ENCODE measurements around the gene PNRC2.
"Not testable (repeated sequence)": the region's sequence is repeated elsewhere in the genome, so short reads cannot be mapped to it uniquely, and the experiment has no call there.

The PNRC2 gene

DNA sequence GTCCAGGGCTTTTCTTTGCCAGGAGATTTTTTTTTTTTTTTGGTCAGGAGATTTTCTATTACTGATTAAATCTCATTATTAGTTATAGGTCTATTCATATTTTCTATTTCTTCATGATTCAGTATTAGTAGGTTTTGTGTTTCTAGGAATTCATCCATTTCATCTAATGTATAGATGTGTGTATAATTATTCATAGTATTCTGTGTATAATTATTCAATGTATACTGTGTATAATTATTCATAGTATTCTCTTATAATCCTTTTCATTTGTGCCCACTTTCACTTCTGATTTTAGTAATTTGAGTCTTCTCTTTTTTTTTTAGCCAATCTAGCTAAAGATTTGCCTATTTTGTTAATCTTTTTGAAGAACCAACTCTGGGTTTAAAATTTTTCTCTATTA is 12.3 kb upstream of the PNRC2 start:
- no peak for DNase-seq (ENCODE audit: low read depth in 2 of 3, low spot score in 2 of 3)

DNA sequence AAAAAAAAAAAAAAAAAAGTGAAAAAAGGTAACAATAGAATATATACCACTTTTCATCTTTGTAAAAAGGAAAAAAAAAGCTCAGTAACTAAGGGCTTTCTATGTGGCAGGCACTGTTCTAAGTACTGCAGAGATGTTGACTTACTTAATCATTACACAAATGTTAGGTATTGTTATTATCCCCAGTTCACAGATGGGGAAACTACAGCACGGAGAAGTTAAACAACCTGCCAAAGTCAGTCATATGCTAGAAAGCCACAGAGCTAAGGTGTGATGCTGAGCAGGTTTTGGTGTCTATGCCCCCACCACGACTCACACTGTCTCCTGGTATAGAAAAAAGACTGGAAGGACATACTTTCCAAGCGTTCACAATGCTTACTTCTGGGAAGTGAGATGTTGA is 6.6 kb upstream of the PNRC2 start:
- no peak for DNase-seq (ENCODE audit: low read depth in 2 of 3, low spot score in 2 of 3)

- no peak for DNase-seq (ENCODE audit: low read depth in 2 of 3, low spot score in 2 of 3)
Measured at GRCh38 chr1:23957096-23957495, 2.5 kb upstream of the PNRC2 start.

- not testable (repeated sequence) for DNase-seq (ENCODE audit: low read depth in 2 of 3, low spot score in 2 of 3)
Measured at GRCh38 chr1:23958040-23958809, 1.4 kb upstream of the PNRC2 start.

DNA sequence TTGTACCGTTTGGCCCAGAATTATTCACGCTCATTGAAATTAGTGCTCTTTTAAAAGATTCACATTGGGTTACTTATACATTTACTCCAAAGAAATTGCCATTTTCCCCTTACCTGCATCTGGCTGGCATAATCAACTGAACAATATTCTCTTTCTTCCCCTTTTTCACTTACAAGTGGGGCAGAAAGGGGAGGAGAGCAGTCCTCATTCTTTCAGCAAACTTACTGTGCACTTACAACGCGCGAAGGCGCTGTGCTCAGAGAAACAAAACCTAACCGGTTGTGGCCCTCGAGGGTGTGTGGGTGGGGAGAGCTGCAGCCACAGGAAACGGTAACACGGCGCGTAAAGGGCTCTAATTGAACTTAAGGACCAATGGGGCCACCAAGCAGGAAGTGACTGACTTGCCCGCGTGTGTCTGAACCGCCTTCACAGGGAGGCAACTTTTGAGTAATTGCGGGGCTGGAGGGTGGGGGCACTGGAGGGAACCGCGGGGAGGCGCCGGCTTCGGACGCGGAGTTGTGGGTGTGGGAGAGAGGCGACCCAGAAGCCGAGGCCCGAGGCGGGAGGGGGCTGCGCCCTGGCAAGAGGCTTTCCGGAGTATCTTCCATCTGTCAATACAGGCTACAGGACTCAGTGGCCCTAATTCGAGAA is 693 bp upstream of the PNRC2 start:
- peak; percentile 72 to 83 (median 77) for DNase-seq (ENCODE audit: low read depth in 2 of 3, low spot score in 2 of 3)

- no peak for DNase-seq (ENCODE audit: low read depth in 2 of 3, low spot score in 2 of 3)
Measured at GRCh38 chr1:23960291-23961020, 828 bp downstream of the PNRC2 start.

GRCh38 chr1:23963617-23964234 is 4.1 kb downstream of the PNRC2 start:
- DNase-seq (ENCODE audit: low read depth in 2 of 3, low spot score in 2 of 3), result no peak

GRCh38 chr1:23964235-23964668 is 4.6 kb downstream of the PNRC2 start:
- no peak for DNase-seq (ENCODE audit: low read depth in 2 of 3, low spot score in 2 of 3)

DNA sequence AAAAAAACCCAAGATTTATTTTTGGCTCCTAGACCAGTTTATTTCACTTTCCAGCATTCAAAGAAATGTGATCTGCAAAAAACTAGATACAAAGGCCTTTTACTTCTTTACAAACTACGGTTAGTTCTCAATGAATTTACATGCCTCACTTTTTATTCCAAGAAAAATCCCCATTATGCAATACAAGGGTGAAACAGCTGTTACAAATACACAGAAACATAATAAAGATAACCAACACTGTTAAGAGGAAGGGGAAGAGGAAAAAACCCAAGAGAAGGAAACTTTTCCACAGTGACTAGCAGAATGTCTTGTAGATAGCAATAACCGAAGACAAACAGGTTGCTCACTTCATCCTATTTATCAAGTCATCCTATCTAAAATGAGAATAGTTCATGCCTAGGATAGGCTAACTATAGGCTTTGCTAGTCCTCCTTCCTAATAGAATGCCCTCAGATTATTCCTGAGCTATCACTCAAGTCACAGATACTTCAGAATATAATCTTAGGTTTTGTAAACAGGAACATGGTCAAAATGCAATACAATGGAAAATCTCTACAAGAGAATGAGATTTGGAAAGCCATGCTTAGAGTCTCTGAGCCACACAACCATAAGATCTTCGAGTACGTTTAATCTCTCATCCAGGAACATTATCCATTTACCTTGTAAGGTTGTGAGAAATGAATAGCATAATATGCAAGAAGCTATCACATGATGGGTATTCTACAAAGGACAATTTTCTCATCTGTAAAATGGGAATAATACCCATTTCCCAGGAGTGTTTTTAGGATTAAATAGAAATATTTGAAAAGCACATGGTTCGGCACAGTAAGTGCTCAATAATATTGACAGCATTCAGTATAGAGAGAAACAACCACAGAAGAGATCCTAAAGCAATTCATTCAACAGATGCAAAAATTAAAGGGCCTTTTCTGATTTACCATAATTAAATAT is 5.4 kb downstream of the PNRC2 start:
- no peak for DNase-seq (ENCODE audit: low read depth in 2 of 3, low spot score in 2 of 3)

GRCh38 chr1:23966973-23967493 is 7.4 kb downstream of the PNRC2 start:
- no peak for DNase-seq (ENCODE audit: low read depth in 2 of 3, low spot score in 2 of 3)

- DNase-seq (ENCODE audit: low read depth in 2 of 3, low spot score in 2 of 3), result no peak
Measured at GRCh38 chr1:23967871-23968270, 8.2 kb downstream of the PNRC2 start.

GRCh38 chr1:23977187-23977853 is 17.7 kb downstream of the PNRC2 start:
- DNase-seq (ENCODE audit: low read depth in 2 of 3, low spot score in 2 of 3), result no peak

GRCh38 chr1:23977854-23978191 is 18.2 kb downstream of the PNRC2 start:
- DNase-seq (ENCODE audit: low read depth in 2 of 3, low spot score in 2 of 3), result no peak

GRCh38 chr1:23978805-23979204 is 19.2 kb downstream of the PNRC2 start:
- DNase-seq (ENCODE audit: low read depth in 2 of 3, low spot score in 2 of 3), result no peak

- DNase-seq (ENCODE audit: low read depth in 2 of 3, low spot score in 2 of 3), result no peak
Measured at GRCh38 chr1:23979387-23979880, 19.8 kb downstream of the PNRC2 start.

GRCh38 chr1:23979881-23980727 is 20.5 kb downstream of the PNRC2 start, which contains the start of gene SRSF10:
SRSF10 (minus strand) TSS chr1:23980327; CDS start chr1:23980255, 72 bp downstream.
- peak; percentile 90 to 95 (median 93) for DNase-seq (ENCODE audit: low read depth in 2 of 3, low spot score in 2 of 3)

DNA sequence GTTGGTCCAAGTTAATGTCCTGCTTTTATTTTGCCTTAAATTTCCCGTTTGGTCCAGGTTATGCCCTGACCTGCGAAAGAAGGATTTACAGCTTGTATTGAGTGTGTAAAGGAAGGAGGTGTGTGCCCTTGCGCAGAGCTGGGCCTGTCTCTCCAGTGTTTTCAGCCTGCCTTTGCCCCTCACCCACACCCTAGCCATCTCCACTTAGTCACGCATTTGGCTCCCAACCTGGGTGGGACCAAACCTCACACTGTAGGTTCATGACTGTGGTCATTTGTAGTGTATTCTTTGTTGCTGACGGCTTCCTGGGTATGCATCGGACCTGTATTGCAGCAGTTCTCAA is 21.1 kb downstream of the PNRC2 start:
- DNase-seq (ENCODE audit: low read depth in 2 of 3, low spot score in 2 of 3), result peak in 2 of 3 experiments; percentile 12 to 49

- no peak for DNase-seq (ENCODE audit: low read depth in 2 of 3, low spot score in 2 of 3)
Measured at GRCh38 chr1:23984417-23985186, 25.0 kb downstream of the PNRC2 start.

All from activated CD8-positive, alpha-beta memory T cell treated with anti-CD3 and anti-CD28 coated beads for 48 hours (primary cell).